NCI-H1694 (cell line): ENCODE data around the gene C1orf198.
A peak's percentile ranks its signal among the peaks of the same experiment; 100 is the strongest.
"Not testable (repeated sequence)": the region's sequence is repeated elsewhere in the genome, so short reads cannot be mapped to it uniquely, and the experiment has no call there.

Source experiments
- DNase-seq: peaks from one replicate; lab custom pipeline; 2025; lab: John Stamatoyannopoulos, UW

C1orf198 gene

DNA sequence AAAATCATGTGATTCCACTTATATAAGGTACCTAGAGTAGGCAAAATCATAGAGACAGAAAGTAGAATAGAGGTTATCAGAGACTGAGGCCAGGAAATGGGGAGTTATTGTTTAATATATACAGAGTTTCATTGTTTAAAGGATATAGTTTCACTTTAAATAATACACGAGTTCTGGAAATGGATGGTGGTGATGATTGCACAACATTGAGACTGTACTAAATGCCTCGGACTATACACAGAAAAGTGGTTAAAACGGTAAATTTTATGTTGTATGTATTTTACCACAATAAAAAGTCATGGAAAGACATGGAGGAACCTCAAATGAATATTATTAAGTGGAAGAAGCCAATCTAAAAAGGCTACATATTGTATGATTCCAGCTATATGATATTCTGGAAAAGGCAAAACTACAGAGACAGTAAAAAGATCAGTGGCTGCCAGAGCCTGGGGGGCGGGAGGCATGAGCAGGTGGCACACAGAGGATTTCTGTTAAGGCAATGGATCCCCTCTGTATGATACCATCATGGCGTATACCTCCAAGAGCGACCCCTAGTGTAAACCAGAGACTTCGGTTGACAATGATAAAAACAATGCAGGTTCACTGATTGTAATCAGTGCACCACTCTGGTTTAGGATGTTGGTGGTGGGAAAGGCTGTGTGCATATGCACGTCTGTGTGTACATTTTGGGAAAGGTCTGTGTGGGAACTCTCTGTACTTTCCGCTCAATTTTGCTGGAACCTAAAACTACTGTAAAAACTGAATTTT, 7.5 kb downstream of the C1orf198 start:
- DNase-seq = peak; percentile 79

DNA sequence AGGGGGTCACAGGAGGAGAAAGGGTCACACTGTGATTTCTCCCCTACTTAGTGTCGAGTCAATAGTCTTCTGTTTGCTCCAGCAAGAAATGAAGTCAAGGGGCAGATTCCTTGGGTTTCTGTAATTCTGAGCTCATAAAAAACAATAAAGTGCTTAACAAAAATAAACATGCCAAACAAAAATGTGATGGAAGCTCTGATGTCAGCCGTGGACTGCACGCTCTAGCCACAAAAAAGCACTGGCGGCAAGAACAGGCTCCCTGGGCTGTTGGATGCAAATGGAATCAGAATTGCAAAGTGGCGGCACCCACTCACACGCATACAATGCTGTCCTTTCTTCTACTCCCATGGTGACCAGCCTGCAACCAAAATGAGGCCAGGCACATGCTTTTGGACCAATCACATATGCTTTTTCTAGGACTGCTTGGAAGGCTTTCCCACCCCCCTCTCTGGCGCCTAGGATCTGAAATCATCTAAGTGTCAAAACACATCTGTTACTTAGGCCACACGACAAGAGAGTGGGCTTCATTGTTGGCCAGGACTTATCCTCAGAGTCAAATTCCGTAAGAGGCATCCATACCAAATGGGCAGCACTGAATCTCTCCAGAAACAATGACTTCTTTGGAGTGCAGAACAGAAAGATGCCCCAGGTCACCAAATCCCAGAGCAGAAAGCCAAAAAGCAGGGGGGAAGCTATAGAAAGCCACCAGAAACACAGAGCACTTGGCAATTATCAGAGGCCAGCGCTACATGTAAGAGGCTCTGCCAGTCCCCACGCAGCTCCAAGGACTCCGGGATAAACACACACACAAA, 9.2 kb downstream of the C1orf198 start:
- no peak for DNase-seq

- no peak for DNase-seq
These were observed 10.0 kb downstream of the C1orf198 start for GRCh38 chr1:230858236-230858820.

DNA sequence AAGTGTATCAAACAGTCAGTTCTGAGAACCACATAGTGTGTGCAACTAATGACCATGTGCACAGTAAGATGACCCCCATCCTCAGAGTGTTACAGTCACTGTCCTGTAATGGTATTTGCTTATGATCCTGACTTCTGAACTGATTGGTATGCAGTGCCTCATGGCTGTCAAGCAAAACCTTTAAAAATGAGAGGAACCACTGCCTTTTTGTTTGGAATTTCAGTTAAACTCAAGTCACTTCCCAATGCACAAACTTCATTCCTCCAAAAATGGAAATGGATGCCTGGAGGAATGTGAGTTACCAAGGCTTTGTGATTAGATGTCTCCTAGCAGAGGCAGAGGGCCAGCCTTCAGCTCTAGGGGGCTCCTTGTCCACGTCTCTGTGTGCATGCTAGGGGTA, 10.5 kb downstream of the C1orf198 start:
- DNase-seq = no peak

- no peak for DNase-seq
These were observed 11.2 kb downstream of the C1orf198 start for GRCh38 chr1:230857077-230857476.

DNA sequence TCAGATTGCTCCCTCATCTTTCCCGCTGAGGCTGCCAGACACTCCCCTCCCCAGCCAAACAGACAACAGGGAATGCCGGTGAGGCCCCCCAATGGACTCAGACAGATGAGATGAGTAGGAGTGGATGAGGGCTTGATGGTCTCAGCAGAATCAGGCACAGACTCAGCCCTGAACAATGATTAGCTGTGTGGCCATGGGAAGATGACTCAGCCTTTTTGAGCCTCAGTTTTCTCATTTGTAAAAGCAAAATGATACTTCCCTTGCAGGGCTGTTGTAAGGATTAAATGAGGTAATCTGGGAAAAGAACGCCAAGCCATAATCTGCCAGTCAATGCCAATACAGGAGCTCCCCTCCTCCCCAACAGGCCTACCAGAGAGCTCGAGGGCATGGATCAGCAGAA, 12.4 kb downstream of the C1orf198 start:
- no peak for DNase-seq

DNA sequence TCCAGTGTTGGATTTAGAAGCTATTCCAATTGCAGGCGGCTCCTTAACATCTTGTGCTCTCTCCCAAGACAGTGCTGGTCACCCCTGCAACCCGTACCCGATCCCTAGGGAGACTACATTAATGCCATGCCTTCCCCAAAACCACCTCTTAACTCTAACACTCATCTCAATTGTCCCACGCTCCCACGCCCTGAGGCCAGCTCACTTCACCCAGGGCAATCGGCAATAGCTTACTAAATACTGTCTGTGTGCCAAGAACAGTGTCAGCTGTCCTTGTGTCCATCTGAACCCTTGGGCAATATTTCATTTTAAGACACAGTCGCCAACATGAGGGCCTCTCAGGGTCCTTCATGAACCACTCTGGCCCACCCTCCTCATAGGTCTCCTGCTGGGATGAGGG, 13.9 kb downstream of the C1orf198 start:
- DNase-seq = no peak

GRCh38 chr1:230853731-230854130, 14.6 kb downstream of the C1orf198 start:
- DNase-seq = no peak

DNA sequence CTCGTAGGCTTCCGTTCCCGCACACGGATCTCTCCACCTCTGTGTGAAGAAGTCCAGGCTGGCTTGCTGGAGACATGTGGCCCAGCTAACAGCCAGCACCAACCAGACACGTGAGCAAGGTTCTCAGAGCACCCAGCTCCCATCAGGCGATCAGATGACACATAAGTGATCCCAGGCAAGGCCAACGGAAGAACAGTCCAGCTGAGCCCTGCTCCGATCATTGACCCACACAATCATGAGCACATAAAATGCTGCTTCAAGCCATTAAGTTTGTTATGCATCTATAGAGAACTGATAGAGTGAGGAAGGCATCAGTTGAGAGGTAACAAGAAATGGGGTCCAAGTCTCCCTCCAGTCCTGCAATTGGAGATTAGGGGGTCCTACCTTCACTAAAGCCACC, 15.4 kb downstream of the C1orf198 start:
- DNase-seq = no peak

- DNase-seq = no peak
These were observed 17.0 kb downstream of the C1orf198 start for GRCh38 chr1:230851291-230851691.

GRCh38 chr1:230850547-230850946, 17.8 kb downstream of the C1orf198 start:
- DNase-seq = no peak

DNA sequence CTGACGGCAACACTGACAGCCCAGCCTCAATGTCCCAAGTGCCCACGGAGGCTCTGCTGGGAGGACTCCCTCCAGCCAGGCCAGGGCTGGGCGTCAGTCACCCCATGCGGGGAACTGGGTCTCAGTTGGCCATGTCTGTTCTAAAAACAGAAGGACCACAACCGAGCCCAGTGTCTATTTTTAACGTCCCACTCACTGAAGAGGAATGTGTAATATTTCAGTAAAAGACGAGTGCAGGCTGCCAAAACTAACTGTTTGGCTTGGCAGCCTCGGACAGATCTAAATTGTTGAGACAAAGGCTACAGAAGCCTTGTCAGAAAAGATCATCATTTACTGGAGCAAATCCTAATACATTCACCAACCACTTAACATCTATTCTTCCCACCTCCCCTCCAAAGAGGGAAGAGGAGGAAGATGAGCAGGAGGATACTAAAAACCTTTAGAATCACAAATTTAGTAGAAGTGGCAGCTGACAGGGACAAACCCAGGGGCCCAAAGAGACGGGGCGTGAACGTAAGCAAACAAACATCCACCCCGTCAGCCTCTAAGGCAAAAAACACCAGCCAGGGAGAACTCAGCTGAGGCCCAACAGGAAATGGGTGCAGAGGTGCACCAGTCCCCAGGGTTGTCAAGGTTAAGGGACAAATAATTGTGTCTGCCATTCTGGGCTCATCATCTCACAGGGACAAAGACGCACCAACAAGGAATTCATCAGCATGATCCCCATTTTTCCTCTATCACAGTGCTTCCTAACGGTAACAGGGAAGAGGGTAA, 18.7 kb downstream of the C1orf198 start:
- DNase-seq = peak; percentile 82

- no peak for DNase-seq
These were observed 20.1 kb downstream of the C1orf198 start for GRCh38 chr1:230848235-230848634.

- not testable (repeated sequence) for DNase-seq
These were observed 23.1 kb downstream of the C1orf198 start for GRCh38 chr1:230845184-230845583.

GRCh38 chr1:230844561-230844960, 23.8 kb downstream of the C1orf198 start:
- DNase-seq = no peak

GRCh38 chr1:230843503-230844309, 24.6 kb downstream of the C1orf198 start:
- DNase-seq = no peak

- DNase-seq = no peak
These were observed 25.5 kb downstream of the C1orf198 start for GRCh38 chr1:230842801-230843200.

GRCh38 chr1:230839173-230839572, 29.1 kb downstream of the C1orf198 start:
- DNase-seq = no peak

- DNase-seq = no peak
These were observed 31.5 kb downstream of the C1orf198 start for GRCh38 chr1:230836793-230837192.

DNA sequence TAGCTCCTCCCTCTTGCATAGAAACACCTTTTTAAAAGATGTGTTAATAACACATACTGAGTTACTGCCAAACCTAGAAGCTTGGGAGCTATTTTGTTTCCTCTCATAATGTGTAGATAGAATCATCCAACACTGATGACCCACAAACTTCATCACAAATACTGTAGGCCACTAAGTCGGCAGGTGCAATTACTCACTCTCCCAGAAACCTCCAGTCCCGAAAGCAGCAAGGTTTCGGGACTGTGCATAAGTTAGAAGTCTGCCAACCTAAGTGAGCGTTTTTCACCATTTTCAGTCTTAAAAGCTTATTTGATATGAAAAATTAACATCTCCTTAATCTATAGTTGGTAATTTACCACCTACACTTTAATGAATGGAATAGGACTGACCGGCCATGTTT, 32.0 kb downstream of the C1orf198 start:
- no peak for DNase-seq

DNA sequence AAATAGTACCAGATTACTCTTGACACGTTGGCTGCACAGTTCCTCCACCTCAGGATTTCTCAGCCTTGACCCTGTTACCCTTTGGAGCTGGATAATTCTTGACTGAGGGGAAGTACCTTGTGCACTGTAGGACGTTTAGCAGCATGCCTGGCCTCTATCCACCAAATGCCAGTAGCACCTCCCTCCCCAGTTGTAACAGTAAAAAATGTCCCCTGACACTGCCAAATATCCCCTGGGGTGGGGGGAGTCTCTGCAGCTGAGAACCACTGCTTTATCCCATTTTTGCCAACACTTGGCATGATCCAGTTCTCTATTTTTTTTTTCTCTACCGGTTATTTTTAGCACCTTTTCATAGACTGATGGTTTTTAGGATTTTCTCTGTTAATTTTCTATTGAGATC, 34.0 kb downstream of the C1orf198 start:
- DNase-seq = no peak
